ENCODE measurements around the gene CC2D2A. TPM values are rescaled to one million over a fixed set of nuclear protein-coding genes. Genes with fewer than 3 reads are reported as not detected.

Gene CC2D2A
- total and polyA plus RNA-seq, 8 donors: 5.7 to 32.7 (median 14.5) TPM

GRCh38 chr4:15455290-15455689, 14.4 kb upstream of the CC2D2A start:
- TF ChIP-seq POLR2A (IDR thresholded peaks at IDR 0.05) (no peak), POLR2AphosphoS5 (IDR thresholded peaks at IDR 0.05) (peak in 2 of 3 donors; percentile 40 to 52), CTCF (IDR thresholded peaks at IDR 0.05) (no peak), EP300 (IDR thresholded peaks at IDR 0.05) (no peak)
- Histone ChIP-seq H3K4me1 (peaks cover 14 to 45% (median 31%) of the 10 kb centered on the region in 4 donors), H3K4me3 (no peak overlapping the region), H3K27ac (peak overlapping the region in 4 of 5 donors; percentile 39 to 67 (median 50)), H3K9me3 (no peaks in the 10 kb centered on the region), H3K27me3 (no peaks in the 10 kb centered on the region), H3K36me3 (no peaks in the 10 kb centered on the region)
- DNase-seq: no peak
- 71 to 85% (median 76%) methylated on average over 3 of the region's 3 CpGs for WGBS, 5 donors
- intact Hi-C loops (cut with DNase I; ENCODE audit: low total_unique reads): loop anchor here (5.0 kb wide), 1 partner anchor 218 kb away; no protein-coding TSS in a partner anchor

- H3K9me3 ChIP-seq: no peaks in the 10 kb centered on the region
- H3K4me1 ChIP-seq: peaks cover 8 to 23% (median 16%) of the 10 kb centered on the region in 4 donors
- TF ChIP-seq EP300 (IDR thresholded peaks at IDR 0.05): no peak
- TF ChIP-seq POLR2A (IDR thresholded peaks at IDR 0.05): no peak
- TF ChIP-seq CTCF (IDR thresholded peaks at IDR 0.05): peak in 5 of 7 experiments; percentile 37 to 78 (median 66)
- no peak for TF ChIP-seq POLR2AphosphoS5 (IDR thresholded peaks at IDR 0.05)
- no peak overlapping the region for H3K4me3 ChIP-seq
- peak overlapping the region in 3 of 5 donors; percentile 31 to 58 (median 43) for H3K27ac ChIP-seq
- no peaks in the 10 kb centered on the region for H3K27me3 ChIP-seq
- intact Hi-C loops (cut with DNase I; ENCODE audit: low total_unique reads): loop anchor here (5.0 kb wide), 1 partner anchor 220 kb away; no protein-coding TSS in a partner anchor
- no peaks in the 10 kb centered on the region for H3K36me3 ChIP-seq
- peak in 1 of 2 donors; percentile 78 for DNase-seq
- 14 to 30% (median 18%) methylated on average over 7 of the region's 7 CpGs for WGBS, 5 donors
Observed at GRCh38 chr4:15457406-15458201, 12.1 kb upstream of the CC2D2A start.

- H3K27me3 ChIP-seq: no peaks in the 10 kb centered on the region
- TF ChIP-seq POLR2AphosphoS5 (IDR thresholded peaks at IDR 0.05) (no peak), EP300 (IDR thresholded peaks at IDR 0.05) (no peak), POLR2A (IDR thresholded peaks at IDR 0.05) (no peak), CTCF (IDR thresholded peaks at IDR 0.05) (no peak)
- H3K36me3 ChIP-seq: no peaks in the 10 kb centered on the region
- 67 to 72% (median 69%) methylated on average over 2 of the region's 2 CpGs for WGBS, 5 donors
- DNase-seq: no peak
- H3K9me3 ChIP-seq: no peaks in the 10 kb centered on the region
- peak overlapping the region in 2 of 5 donors; percentile 7 to 31 for H3K27ac ChIP-seq
- peaks cover 5 to 20% (median 15%) of the 10 kb centered on the region in 4 donors for H3K4me1 ChIP-seq
- H3K4me3 ChIP-seq: no peak overlapping the region
- intact Hi-C loops (cut with DNase I; ENCODE audit: low total_unique reads): loop anchor here (5.0 kb wide), 1 partner anchor 221 kb away; no protein-coding TSS in a partner anchor
Observed at GRCh38 chr4:15458616-15459015, 11.1 kb upstream of the CC2D2A start.

- TF ChIP-seq POLR2A (IDR thresholded peaks at IDR 0.05) (no peak), CTCF (IDR thresholded peaks at IDR 0.05) (no peak), POLR2AphosphoS5 (IDR thresholded peaks at IDR 0.05) (no peak), EP300 (IDR thresholded peaks at IDR 0.05) (no peak)
Observed at GRCh38 chr4:15459706-15460105, 10.0 kb upstream of the CC2D2A start.

More at GRCh38 chr4:15459706-15460105, 10.0 kb upstream of the CC2D2A start:
- Histone ChIP-seq H3K27me3 (no peaks in the 10 kb centered on the region), H3K9me3 (no peaks in the 10 kb centered on the region), H3K4me1 (peaks cover 5 to 20% (median 15%) of the 10 kb centered on the region in 4 donors), H3K4me3 (no peak overlapping the region), H3K36me3 (no peaks in the 10 kb centered on the region), H3K27ac (peak overlapping the region in 2 of 5 donors; percentile 12 to 18)
- DNase-seq: no peak
- intact Hi-C loops (cut with DNase I; ENCODE audit: low total_unique reads): loop anchor here (5.0 kb wide), 1 partner anchor 222 kb away; no protein-coding TSS in a partner anchor
